ENCODE results near the gene OR13F1.
"Not testable (repeated sequence)": the region's sequence is repeated elsewhere in the genome, so short reads cannot be mapped to it uniquely, and the experiment has no call there.

Gene OR13F1

GRCh38 chr9:104503963-104504362, at the start of gene OR13F1:
TSS of gene OR13F1 (plus strand) at chr9:104504263. CDS start at chr9:104504263, 0 bp downstream.
- DNase-seq (ENCODE audit: low read depth), result no peak

GRCh38 chr9:104456831-104457230, 47.2 kb upstream of the OR13F1 start:
- no peak for DNase-seq (ENCODE audit: low read depth)

GRCh38 chr9:104463864-104464263, 40.2 kb upstream of the OR13F1 start:
- DNase-seq (ENCODE audit: low read depth), result no peak

- DNase-seq (ENCODE audit: low read depth), result no peak
Measured at GRCh38 chr9:104468261-104468660, 35.8 kb upstream of the OR13F1 start.

- no peak for DNase-seq (ENCODE audit: low read depth)
Measured at GRCh38 chr9:104482921-104483570, 21.0 kb upstream of the OR13F1 start.

GRCh38 chr9:104485014-104485413, 19.0 kb upstream of the OR13F1 start:
- no peak for DNase-seq (ENCODE audit: low read depth)

- DNase-seq (ENCODE audit: low read depth), result no peak
Measured at GRCh38 chr9:104494808-104495207, 9.3 kb upstream of the OR13F1 start.

- no peak for DNase-seq (ENCODE audit: low read depth)
Measured at GRCh38 chr9:104503440-104503839, 623 bp upstream of the OR13F1 start.

- no peak for DNase-seq (ENCODE audit: low read depth)
Measured at GRCh38 chr9:104506565-104506964, 2.5 kb downstream of the OR13F1 start.

- no peak for DNase-seq (ENCODE audit: low read depth)
Measured at GRCh38 chr9:104514901-104515300, 10.8 kb downstream of the OR13F1 start.

GRCh38 chr9:104520241-104520640, 16.2 kb downstream of the OR13F1 start:
- not testable (repeated sequence) for DNase-seq (ENCODE audit: low read depth)

GRCh38 chr9:104527109-104527508, 23.0 kb downstream of the OR13F1 start, which contains the start of gene OR13C4:
TSS of gene OR13C4 (minus strand) at chr9:104527209. CDS start at chr9:104527209, 0 bp downstream.
- DNase-seq (ENCODE audit: low read depth), result no peak

- DNase-seq (ENCODE audit: low read depth), result no peak
Measured at GRCh38 chr9:104536756-104537155, 32.7 kb downstream of the OR13F1 start, which contains the start of gene OR13C3. TSS of gene OR13C3 (minus strand) at chr9:104536856. CDS start at chr9:104536723, 133 bp downstream.

- no peak for DNase-seq (ENCODE audit: low read depth)
Measured at GRCh38 chr9:104539275-104539674, 35.2 kb downstream of the OR13F1 start.

GRCh38 chr9:104544644-104545043, 40.6 kb downstream of the OR13F1 start:
- no peak for DNase-seq (ENCODE audit: low read depth)

- DNase-seq (ENCODE audit: low read depth), result no peak
Measured at GRCh38 chr9:104553261-104553660, 49.2 kb downstream of the OR13F1 start.
